B cell (primary cell): ENCODE results near the gene NBPF11.
"Not testable (repeated sequence)": the region's sequence is repeated elsewhere in the genome, so short reads cannot be mapped to it uniquely, and the experiment has no call there.

Source experiments
- EZH2 ChIP-seq: IDR thresholded peaks from 2 replicates; pipeline ENCODE4 v1.6.1; 2012; ENCODE audit warnings: borderline replicate concordance, low read depth, mild to moderate bottlenecking, moderate library complexity, low read length; ENCODE audit not compliant: insufficient read depth, poor library complexity, severe bottlenecking
- TF ChIP-seq, protein P1 (sequence below): fragments of 200-600 bp; IDR thresholded peaks from one replicate; pipeline ENCODE4 v1.8.0; 2022; ENCODE audit warnings: antibody characterized with exemption, mild to moderate bottlenecking

DNA sequence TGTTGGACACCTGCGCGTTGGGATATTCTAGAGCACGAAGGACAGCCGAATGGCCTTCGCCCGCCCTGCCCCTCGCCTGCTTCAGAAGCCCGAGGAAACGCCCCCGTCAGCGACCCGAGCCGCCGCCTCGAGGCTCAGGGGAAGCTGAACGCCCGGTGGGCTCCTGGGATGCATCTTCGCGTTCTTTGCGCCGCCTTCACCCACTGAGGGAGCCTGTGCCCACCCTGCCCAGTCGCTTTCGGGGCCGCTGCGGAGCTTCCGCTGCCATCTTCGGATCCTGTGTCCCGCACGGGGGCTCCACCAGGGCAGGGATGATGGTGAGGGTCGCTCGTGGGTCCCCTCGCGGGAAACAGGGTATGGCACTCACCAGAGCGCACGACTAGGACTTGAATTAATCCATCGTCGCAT lies 91.8 kb downstream of the NBPF11 start:
- TF ChIP-seq, protein P1, sequence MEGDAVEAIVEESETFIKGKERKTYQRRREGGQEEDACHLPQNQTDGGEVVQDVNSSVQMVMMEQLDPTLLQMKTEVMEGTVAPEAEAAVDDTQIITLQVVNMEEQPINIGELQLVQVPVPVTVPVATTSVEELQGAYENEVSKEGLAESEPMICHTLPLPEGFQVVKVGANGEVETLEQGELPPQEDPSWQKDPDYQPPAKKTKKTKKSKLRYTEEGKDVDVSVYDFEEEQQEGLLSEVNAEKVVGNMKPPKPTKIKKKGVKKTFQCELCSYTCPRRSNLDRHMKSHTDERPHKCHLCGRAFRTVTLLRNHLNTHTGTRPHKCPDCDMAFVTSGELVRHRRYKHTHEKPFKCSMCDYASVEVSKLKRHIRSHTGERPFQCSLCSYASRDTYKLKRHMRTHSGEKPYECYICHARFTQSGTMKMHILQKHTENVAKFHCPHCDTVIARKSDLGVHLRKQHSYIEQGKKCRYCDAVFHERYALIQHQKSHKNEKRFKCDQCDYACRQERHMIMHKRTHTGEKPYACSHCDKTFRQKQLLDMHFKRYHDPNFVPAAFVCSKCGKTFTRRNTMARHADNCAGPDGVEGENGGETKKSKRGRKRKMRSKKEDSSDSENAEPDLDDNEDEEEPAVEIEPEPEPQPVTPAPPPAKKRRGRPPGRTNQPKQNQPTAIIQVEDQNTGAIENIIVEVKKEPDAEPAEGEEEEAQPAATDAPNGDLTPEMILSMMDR: not testable (repeated sequence)
- TF ChIP-seq EZH2: not testable (repeated sequence)
